NCI-H1694 treated with DMSO at 0.1 percent for 48 hours (cell line): ENCODE measurements around the gene PRKAB2.
"Not testable (repeated sequence)": the region's sequence is repeated elsewhere in the genome, so short reads cannot be mapped to it uniquely, and the experiment has no call there.

Experiments
- DNase-seq: peaks from one replicate; lab custom pipeline; 2025; lab: John Stamatoyannopoulos, UW

The PRKAB2 gene

GRCh38 chr1:147109762-147110161 lies 62.5 kb downstream of the PRKAB2 start:
- DNase-seq = no peak

GRCh38 chr1:147109041-147109440 lies 63.2 kb downstream of the PRKAB2 start:
- DNase-seq = no peak

GRCh38 chr1:147106407-147106881 lies 65.8 kb downstream of the PRKAB2 start:
- not testable (repeated sequence) for DNase-seq

GRCh38 chr1:147105909-147106308 lies 66.4 kb downstream of the PRKAB2 start:
- DNase-seq = no peak
